ENCODE data around the gene PPP6R1. TPM values are rescaled to one million over a fixed set of nuclear protein-coding genes. Genes with fewer than 3 reads are reported as not detected.

PPP6R1 gene
- total and polyA plus RNA-seq, 2 of the 13 experiments (the other 11 are each of a cell fraction or from before 2014, with no cell fraction given): 25.8 to 54.0 TPM

- TF ChIP-seq ZNF839 (CRISPR knock-in tag; IDR thresholded peaks at IDR 0.05; ENCODE audit: borderline replicate concordance): no peak
- no peak for TF ChIP-seq ARID5B (CRISPR knock-in tag; IDR thresholded peaks at IDR 0.05)
- TF ChIP-seq SNRNP70 (IDR thresholded peaks at IDR 0.05; ENCODE audit: low read depth, low read length): no peak
- TF ChIP-seq ZNF703 (CRISPR knock-in tag; IDR thresholded peaks at IDR 0.05; ENCODE audit: borderline replicate concordance): no peak
- TF ChIP-seq ZNF556 (CRISPR knock-in tag; IDR thresholded peaks at IDR 0.05; ENCODE audit: borderline replicate concordance): 0 out of 2 replicates have a peak, but pooled peaks have one; percentile 35
- peak; percentile 55; the same call in 1 of the 2 replicates for TF ChIP-seq POLR2AphosphoS5 (IDR thresholded peaks at IDR 0.05; ENCODE audit: low read depth, low read length)
- TF ChIP-seq ZNF543 (CRISPR knock-in tag; IDR thresholded peaks at IDR 0.05): no peak
- TF ChIP-seq ZNF546 (CRISPR knock-in tag; conservative IDR thresholded peaks at IDR 0.05): no peak
- TF ChIP-seq NFIC (IDR thresholded peaks at IDR 0.05; ENCODE audit: low read length): no peak
- no peak for TF ChIP-seq ATF3 (CRISPR knock-in tag; IDR thresholded peaks at IDR 0.05)
- no peak for TF ChIP-seq ZNF614 (CRISPR knock-in tag; IDR thresholded peaks at IDR 0.05; ENCODE audit: borderline replicate concordance)
- TF ChIP-seq ZNF260 (CRISPR knock-in tag; IDR thresholded peaks at IDR 0.05; ENCODE audit: borderline replicate concordance, low read depth): no peak
- no peak for TF ChIP-seq NR2F1 (CRISPR knock-in tag; IDR thresholded peaks at IDR 0.05)
- no peak for TF ChIP-seq CBFB (CRISPR knock-in tag; IDR thresholded peaks at IDR 0.05)
- TF ChIP-seq THYN1 (CRISPR knock-in tag; IDR thresholded peaks at IDR 0.05; ENCODE audit: borderline replicate concordance, low read depth): no peak
- TF ChIP-seq ZNF264 (CRISPR knock-in tag; IDR thresholded peaks at IDR 0.05): no peak
- no peak for TF ChIP-seq ZNF232 (CRISPR knock-in tag; IDR thresholded peaks at IDR 0.05; ENCODE audit: borderline replicate concordance)
- TF ChIP-seq ZNF3 (CRISPR knock-in tag; IDR thresholded peaks at IDR 0.05): no peak
- TF ChIP-seq ZNF574 (CRISPR knock-in tag; IDR thresholded peaks at IDR 0.05): peak; percentile 16; the same call in 1 of the 2 replicates
- no peak for TF ChIP-seq MEF2D (CRISPR knock-in tag; IDR thresholded peaks at IDR 0.05)
- TF ChIP-seq KDM5A (IDR thresholded peaks at IDR 0.05; ENCODE audit: borderline replicate concordance, low read length): no peak
- TF ChIP-seq ZFP41 (CRISPR knock-in tag; IDR thresholded peaks at IDR 0.05; ENCODE audit: borderline replicate concordance): no peak
- 0 out of 2 replicates have a peak, but pooled peaks have one; percentile 56 for TF ChIP-seq ZNF510 (CRISPR knock-in tag; IDR thresholded peaks at IDR 0.05; ENCODE audit: low read depth)
Observed at GRCh38 chr19:55301459-55302317, 42.9 kb upstream of the PPP6R1 start (continued).
